ENCODE data around the gene NKX3-2.
"Not testable (repeated sequence)": the region's sequence is repeated elsewhere in the genome, so short reads cannot be mapped to it uniquely, and the experiment has no call there.

GRCh38 chr4:13560111-13560510 lies 15.8 kb upstream of the NKX3-2 start:
- not testable (repeated sequence) for TF ChIP-seq CTCF (IDR thresholded peaks at IDR 0.05); TCF7L2 (IDR thresholded peaks at IDR 0.05; ENCODE audit: low read depth, low read length); POLR2AphosphoS5 (IDR thresholded peaks at IDR 0.05; ENCODE audit: low read depth, low read length); SIN3A (IDR thresholded peaks at IDR 0.05; ENCODE audit: borderline replicate concordance, insufficient read depth, low read depth, low read length)
- TF ChIP-seq, protein P1, sequence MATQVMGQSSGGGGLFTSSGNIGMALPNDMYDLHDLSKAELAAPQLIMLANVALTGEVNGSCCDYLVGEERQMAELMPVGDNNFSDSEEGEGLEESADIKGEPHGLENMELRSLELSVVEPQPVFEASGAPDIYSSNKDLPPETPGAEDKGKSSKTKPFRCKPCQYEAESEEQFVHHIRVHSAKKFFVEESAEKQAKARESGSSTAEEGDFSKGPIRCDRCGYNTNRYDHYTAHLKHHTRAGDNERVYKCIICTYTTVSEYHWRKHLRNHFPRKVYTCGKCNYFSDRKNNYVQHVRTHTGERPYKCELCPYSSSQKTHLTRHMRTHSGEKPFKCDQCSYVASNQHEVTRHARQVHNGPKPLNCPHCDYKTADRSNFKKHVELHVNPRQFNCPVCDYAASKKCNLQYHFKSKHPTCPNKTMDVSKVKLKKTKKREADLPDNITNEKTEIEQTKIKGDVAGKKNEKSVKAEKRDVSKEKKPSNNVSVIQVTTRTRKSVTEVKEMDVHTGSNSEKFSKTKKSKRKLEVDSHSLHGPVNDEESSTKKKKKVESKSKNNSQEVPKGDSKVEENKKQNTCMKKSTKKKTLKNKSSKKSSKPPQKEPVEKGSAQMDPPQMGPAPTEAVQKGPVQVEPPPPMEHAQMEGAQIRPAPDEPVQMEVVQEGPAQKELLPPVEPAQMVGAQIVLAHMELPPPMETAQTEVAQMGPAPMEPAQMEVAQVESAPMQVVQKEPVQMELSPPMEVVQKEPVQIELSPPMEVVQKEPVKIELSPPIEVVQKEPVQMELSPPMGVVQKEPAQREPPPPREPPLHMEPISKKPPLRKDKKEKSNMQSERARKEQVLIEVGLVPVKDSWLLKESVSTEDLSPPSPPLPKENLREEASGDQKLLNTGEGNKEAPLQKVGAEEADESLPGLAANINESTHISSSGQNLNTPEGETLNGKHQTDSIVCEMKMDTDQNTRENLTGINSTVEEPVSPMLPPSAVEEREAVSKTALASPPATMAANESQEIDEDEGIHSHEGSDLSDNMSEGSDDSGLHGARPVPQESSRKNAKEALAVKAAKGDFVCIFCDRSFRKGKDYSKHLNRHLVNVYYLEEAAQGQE (IDR thresholded peaks at IDR 0.05; ENCODE audit: insufficient read depth in 1 of 2, low read depth in 2 of 2, low read length in 1 of 2), result not testable (repeated sequence)
